Stimulated activated CD4-positive, alpha-beta T cell treated with anti-CD3 and anti-CD28 coated beads, TNF-alpha, amount 100 ng/mL, for 24 hours (primary cell): ENCODE data around the gene FAM13B.
"Not testable (repeated sequence)": the region's sequence is repeated elsewhere in the genome, so short reads cannot be mapped to it uniquely, and the experiment has no call there.

Source experiments
- DNase-seq, 3 experiments: peaks; one replicate each; pipeline ENCODE4 v3.0.0-alpha.2; 2020; ENCODE audit warnings: low read depth in 3 of 3

Gene FAM13B

GRCh38 chr5:138035605-138036537 lies 3.0 kb upstream of the FAM13B start:
- DNase-seq, result peak; percentile 14 to 39 (median 32)

- no peak for DNase-seq
Measured at GRCh38 chr5:138033907-138034306, 1.0 kb upstream of the FAM13B start.

GRCh38 chr5:138033386-138033808 lies 518 bp upstream of the FAM13B start:
- no peak for DNase-seq

GRCh38 chr5:138032028-138032571 lies 779 bp downstream of the FAM13B start:
- peak in 2 of 3 experiments; percentile 5 to 7 for DNase-seq

- DNase-seq, result no peak
Measured at GRCh38 chr5:138029944-138030343, 2.9 kb downstream of the FAM13B start.

- no peak for DNase-seq
Measured at GRCh38 chr5:138029501-138029900, 3.4 kb downstream of the FAM13B start.

GRCh38 chr5:138028971-138029365 lies 3.9 kb downstream of the FAM13B start:
- no peak for DNase-seq

- not testable (repeated sequence) for DNase-seq
Measured at GRCh38 chr5:138028262-138028970, 4.5 kb downstream of the FAM13B start.

- DNase-seq, result not testable (repeated sequence)
Measured at GRCh38 chr5:138026793-138027192, 6.1 kb downstream of the FAM13B start.

GRCh38 chr5:138025285-138025684 lies 7.6 kb downstream of the FAM13B start:
- DNase-seq, result no peak

- no peak for DNase-seq
Measured at GRCh38 chr5:138024117-138024516, 8.8 kb downstream of the FAM13B start.

- DNase-seq, result no peak
Measured at GRCh38 chr5:138022912-138023311, 10.0 kb downstream of the FAM13B start.

- no peak for DNase-seq
Measured at GRCh38 chr5:138021771-138022170, 11.1 kb downstream of the FAM13B start.

GRCh38 chr5:138018849-138019248 lies 14.0 kb downstream of the FAM13B start:
- no peak for DNase-seq

- DNase-seq, result no peak
Measured at GRCh38 chr5:138015916-138016315, 17.0 kb downstream of the FAM13B start.

- DNase-seq, result no peak
Measured at GRCh38 chr5:138011991-138012390, 20.9 kb downstream of the FAM13B start.

GRCh38 chr5:138000102-138000723 lies 32.7 kb downstream of the FAM13B start:
- DNase-seq, result no peak

GRCh38 chr5:137997726-137998213 lies 35.1 kb downstream of the FAM13B start:
- peak in 1 of 3 experiments; percentile 2 for DNase-seq

- DNase-seq, result no peak
Measured at GRCh38 chr5:137995749-137996128, 37.1 kb downstream of the FAM13B start.

- DNase-seq, result no peak
Measured at GRCh38 chr5:137995077-137995748, 37.7 kb downstream of the FAM13B start.

GRCh38 chr5:137994556-137994955 lies 38.3 kb downstream of the FAM13B start:
- DNase-seq, result no peak
